HG03432 (cell line): ENCODE measurements around the gene TRIM17.

Source experiments
- ATAC-seq: cut with Tn5 transposase; IDR thresholded peaks from one replicate; pipeline ENCODE4 v1.9.1; 2021; ENCODE audit warnings: mild to moderate bottlenecking, moderate library complexity; ENCODE audit not compliant: unreplicated experiment

Gene TRIM17

DNA sequence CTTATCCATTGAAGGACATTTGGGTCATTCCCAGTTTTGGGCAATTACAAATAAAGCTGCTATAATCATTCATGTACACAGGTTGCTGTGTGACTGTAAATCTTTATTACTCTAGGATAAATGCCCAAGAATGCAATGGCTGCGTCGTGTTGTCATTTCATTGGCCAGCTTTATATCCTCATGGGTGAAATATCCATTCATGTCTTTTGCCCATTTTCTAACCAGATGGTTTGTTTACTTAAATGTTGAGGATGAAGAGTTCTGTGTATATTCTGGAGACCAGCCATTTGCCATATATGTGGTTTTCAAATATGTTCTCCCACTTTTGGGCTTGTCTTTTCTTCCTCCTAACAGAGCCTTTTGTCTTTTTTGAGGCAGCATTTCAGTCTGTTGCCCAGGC is 35.3 kb downstream of the TRIM17 start:
- no peak for ATAC-seq

DNA sequence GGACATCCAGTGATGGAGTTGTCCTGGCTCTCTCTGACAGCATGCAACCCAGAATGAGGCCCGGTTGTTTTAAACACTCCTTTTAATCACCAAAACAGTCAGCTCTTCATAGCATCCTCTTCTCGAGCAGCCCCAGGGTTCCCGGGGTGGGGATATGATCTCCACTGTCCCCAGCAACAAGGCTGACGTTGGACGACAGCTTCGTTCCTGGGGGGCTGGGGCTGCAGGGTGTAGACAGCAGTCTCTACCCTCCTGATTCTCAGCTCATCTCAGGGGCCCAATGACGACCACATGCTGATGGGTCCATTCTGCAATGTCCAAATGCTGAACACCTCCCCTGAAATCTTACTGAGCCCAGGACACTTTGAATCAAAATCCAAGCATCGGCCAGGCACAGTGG is 37.0 kb downstream of the TRIM17 start:
- no peak for ATAC-seq

DNA sequence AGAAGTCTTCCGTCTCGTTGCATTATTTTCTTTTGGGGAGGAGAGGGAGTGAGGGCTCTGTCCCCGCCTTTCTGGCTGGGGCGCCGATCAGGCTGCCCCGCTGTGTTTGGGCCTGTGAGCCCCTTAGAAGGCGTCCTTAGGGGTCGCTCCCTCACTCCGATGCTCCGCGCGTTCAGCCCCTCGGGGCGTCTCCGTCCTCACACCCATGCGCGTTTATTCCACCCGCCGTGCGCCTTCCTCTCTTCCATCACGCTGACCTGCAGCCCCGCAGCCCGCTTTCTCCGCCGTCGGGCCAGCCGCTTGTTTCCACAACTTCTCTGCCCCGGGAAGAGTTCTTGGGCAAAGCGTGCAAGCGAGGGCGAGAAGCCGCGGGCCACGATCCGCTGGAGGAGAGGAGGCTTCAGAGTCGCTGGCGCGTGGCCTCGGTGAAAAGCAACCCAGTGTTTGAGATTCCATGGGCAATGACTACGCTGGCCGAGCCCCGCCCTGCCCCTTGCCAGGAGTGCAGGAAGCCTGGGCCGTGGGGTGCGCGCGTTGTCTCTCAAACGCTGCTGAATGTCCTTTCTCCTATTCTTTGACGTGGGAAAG is 37.7 kb downstream of the TRIM17 start:
- ATAC-seq = no peak

DNA sequence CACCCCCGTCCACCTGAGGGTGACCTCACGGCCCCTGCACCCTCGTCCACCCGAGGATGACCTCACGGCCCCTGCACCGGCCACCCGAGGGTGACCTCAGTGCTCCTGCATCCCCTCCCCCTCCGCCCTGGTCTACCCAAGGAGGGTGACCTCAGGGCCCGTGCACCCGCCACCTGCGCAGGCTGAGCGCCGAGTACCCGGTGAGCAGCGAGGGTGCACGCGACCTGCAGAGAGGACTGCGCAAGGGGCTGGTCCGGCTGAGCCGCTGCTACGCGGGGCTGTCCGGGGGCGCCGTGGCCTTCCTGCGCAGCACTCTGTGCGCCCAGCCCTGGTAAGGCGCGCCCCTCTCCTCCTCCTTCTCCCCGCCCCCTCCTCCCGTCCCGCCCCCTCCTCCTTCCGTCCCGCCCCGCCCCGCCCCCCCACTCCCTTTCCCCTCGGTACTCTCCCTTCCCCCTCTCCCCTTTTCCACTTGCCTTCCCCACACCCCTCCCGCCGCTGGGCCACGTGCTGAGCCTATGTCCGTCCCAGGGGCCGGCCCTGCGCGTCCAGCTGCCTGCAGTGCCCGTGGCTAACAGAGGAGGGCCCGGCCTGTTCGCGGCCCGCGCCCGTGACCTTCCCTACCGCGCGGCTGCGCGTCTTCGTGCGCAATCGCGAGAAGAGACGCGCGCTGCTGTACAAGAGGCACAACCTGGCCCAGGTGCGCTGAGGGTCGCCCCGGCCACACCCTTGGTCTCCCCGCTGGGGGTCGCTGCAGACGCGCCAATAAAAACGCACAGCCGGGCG is 38.4 kb downstream of the TRIM17 start:
- no peak for ATAC-seq

DNA sequence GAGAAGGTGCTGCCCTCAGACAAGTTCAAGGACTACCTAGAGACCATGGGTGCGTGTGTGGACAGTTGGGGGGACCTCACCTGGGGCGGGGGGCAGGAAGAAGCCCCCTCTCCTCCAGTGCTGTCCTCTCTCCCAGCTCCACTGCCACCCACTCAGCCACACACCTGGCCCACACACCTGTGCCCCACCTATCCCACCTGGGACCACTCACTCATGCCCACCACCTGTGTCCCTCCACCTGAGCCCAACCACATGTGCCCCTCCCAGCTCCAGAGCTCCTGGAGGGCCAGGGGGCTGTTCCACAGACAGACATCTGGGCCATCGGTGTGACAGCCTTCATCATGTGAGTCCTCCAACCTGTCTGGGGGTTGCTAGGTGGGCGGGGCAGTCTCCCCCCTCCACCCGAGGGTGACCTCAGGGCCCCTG is 39.0 kb downstream of the TRIM17 start:
- no peak for ATAC-seq

DNA sequence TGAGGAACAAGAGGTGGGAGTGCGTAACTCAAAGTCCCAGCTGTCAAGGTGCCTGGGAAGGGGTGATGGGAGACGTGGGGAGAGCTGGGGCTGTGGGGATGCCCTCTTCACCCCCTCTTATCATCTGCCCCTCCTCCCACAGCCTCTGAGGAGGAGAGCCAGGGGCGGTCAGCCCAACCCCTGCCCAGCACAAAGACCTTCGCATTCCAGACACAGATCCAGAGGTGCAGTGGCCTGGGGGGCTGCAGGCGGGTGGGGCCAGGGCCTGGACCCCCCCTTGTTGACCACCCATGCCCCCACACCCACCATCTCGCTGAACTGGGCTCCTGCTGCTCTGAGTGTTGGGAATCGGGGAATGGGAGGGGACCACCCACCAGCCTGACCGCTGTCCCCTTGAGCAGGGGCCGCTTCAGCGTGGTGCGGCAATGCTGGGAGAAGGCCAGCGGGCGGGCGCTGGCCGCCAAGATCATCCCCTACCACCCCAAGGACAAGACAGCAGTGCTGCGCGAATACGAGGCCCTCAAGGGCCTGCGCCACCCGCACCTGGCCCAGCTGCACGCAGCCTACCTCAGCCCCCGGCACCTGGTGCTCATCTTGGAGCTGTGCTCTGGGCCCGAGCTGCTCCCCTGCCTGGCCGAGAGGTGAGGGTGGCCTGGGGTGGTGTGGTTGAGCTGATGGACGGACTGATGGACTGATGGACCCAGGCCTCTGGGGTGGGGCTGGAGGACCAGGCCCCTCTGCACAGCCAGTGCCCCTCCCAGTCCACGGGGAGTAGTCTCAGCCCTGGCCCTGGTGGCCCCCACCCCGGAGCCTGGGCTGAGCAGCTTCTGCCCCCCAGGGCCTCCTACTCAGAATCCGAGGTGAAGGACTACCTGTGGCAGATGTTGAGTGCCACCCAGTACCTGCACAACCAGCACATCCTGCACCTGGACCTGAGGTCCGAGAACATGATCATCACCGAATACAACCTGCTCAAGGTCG is 39.7 kb downstream of the TRIM17 start:
- no peak for ATAC-seq

DNA sequence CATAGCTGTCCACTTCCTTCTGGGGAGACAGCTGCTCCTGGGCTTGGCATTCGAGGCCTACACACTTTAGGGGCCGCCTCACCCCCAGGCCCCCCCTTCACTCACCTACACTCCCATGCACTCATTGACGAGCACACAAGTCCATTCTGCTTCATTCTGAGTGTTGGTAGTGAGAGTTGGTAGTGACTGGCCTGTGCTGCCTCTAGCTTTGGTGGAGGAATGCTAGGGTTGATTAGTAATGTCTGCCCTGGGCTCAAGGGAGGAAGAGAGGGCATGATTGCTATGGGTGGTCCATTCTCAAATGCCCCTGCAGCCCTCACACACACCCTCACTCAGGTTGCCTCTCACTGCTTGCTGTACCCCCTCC is 40.4 kb downstream of the TRIM17 start:
- ATAC-seq = no peak

DNA sequence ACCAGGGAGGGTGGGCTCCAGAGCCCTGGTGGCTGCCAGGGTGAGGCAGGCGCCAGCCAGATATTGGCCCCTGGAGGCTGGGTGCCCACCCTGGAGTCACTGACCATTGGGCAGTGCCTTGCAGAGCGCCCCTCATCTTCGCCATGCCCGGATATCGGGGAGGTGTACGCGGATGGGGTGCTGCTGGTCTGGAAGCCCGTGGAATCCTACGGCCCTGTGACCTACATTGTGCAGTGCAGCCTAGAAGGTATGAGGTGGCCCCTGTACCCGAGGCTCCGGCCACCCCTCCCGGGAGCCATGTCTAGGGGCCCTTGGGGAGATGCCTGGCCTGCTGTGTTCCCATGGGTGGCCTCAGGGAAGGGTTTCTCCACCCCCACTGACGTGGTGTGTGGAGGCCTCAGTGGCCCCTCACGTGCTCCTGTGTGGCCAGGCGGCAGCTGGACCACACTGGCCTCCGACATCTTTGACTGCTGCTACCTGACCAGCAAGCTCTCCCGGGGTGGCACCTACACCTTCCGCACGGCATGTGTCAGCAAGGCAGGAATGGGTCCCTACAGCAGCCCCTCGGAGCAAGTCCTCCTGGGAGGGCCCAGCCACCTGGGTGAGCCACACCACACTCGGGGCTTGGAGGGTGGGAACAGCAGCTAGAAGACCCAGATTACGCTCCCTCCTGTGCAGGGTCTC is 40.9 kb downstream of the TRIM17 start:
- no peak for ATAC-seq

DNA sequence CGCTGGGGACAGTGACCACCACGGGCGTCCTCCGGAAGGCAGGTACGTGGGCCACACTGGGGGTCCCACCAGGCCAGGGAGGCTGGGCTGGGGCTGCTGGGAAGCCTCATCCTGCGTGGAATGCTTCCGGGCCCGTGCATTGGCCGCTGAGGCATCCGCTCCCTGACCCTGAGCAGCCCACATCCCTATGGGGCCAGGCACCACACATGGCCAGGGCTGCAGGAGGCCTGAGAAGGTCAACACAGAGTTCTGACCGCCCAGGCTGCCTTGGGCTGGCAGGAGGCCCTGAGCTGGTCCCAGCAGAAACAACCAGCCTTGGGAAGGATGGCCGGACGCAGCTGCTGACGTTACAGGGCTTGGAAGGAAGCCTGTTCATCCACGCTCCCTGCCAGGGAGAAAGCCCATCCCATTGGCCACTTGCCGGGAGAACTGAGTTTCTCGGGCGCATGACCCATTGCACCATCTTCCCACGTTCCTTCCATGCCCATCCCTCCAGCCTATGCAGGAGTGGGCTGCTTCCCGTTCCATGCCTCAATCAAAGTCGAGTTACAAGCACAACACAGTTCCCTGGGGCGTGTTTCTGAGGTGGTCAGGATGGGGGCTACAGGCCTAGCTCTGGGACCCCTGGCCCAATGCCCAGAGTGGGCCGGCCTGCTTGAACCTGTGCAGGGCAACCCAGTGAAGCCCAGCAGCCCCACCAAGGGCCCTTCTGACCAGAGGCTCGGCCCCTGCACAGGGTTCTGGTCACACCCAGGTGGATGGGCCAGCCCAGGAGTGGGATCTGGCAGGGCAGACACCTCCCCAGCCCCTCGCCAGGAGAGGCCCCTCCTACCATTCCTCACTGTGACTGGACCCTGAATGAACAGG is 41.7 kb downstream of the TRIM17 start:
- no peak for ATAC-seq

DNA sequence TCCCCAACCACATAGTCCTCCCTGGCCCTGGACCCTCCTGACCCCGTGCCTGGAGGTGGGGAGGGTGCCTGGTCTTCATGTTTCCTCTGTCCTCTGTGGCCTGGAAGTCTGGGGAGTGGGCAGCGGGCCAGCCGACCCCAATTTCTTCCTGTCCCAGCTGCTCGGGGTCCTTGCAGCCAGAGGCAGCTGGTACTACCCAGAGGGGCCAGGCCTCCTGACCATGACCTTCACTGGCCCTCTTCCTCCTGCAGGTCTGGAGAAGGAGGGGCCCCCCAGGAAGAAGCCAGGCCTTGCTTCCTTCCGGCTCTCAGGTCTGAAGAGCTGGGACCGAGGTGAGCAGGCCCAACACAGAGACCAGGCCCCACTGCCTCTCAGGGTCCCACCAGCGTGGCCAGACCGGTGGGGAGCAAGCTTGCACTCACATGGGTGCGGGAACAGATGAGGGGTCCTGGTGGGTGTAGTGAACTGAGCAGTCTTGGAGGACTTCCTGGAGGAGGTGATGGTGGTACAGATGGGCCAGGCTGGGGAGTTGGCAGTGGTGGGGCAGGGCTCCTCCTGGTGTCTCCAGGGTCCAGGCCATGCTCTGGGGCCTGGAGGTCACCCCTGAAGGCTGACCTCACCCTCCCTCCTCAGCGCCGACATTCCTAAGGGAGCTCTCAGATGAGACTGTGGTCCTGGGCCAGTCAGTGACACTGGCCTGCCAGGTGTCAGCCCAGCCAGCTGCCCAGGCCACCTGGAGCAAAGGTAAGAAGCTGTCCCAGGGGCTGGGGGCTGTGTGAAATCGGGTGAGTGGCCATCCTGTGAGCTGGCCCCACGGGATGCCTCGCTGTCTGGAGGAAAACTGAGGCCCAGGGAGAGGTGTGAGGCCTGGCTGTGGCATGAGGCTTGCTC is 42.7 kb downstream of the TRIM17 start:
- ATAC-seq = no peak

DNA sequence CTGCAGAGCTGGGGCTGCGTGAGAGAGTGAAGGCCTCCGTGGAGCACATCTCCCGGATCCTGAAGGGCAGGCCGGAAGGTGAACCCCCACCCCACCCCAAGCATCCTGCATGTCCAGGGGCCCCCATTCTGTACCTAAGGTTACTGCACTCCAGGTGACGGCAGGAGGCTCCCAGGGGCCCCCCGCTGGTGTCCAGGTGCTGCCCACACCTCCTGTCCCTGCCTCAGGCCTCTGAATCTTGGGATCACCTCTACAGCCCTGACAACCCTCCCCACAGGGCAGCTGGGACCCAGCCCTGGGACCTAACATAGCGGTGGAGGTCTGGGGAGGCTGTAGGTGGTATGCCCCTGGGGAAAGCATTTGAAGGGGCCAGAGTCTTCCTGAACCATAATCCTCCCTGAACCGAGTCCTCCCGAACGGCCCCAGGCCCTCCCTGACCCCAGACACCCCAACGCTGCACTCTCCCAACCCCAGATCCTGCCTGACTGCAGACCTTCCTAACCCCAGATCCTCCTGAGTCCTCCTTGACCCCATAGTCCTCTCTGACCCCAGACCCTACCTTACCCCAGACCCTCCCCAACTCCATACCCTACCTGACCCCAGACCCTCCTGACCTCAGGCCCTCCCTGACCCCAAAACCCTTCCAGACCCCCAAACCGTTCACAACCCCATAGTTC is 43.5 kb downstream of the TRIM17 start:
- ATAC-seq = no peak

DNA sequence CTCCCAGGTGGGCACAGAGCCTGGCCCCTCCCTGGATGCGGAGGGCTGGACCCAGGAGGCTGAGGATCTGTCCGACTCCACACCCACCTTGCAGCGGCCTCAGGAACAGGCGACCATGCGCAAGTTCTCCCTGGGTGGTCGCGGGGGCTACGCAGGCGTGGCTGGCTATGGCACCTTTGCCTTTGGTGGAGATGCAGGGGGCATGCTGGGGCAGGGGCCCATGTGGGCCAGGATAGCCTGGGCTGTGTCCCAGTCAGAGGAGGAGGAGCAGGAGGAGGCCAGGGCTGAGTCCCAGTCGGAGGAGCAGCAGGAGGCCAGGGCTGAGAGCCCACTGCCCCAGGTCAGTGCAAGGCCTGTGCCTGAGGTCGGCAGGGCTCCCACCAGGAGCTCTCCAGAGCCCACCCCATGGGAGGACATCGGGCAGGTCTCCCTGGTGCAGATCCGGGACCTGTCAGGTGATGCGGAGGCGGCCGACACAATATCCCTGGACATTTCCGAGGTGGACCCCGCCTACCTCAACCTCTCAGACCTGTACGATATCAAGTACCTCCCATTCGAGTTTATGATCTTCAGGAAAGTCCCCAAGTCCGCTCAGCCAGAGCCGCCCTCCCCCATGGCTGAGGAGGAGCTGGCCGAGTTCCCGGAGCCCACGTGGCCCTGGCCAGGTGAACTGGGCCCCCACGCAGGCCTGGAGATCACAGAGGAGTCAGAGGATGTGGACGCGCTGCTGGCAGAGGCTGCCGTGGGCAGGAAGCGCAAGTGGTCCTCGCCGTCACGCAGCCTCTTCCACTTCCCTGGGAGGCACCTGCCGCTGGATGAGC is 44.3 kb downstream of the TRIM17 start:
- no peak for ATAC-seq

DNA sequence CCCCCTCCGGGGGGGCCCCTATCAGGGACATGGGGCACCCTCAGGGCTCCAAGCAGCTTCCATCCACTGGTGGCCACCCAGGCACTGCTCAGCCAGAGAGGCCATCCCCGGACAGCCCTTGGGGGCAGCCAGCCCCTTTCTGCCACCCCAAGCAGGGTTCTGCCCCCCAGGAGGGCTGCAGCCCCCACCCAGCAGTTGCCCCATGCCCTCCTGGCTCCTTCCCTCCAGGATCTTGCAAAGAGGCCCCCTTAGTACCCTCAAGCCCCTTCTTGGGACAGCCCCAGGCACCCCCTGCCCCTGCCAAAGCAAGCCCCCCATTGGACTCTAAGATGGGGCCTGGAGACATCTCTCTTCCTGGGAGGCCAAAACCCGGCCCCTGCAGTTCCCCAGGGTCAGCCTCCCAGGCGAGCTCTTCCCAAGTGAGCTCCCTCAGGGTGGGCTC is 44.9 kb downstream of the TRIM17 start:
- ATAC-seq = no peak

DNA sequence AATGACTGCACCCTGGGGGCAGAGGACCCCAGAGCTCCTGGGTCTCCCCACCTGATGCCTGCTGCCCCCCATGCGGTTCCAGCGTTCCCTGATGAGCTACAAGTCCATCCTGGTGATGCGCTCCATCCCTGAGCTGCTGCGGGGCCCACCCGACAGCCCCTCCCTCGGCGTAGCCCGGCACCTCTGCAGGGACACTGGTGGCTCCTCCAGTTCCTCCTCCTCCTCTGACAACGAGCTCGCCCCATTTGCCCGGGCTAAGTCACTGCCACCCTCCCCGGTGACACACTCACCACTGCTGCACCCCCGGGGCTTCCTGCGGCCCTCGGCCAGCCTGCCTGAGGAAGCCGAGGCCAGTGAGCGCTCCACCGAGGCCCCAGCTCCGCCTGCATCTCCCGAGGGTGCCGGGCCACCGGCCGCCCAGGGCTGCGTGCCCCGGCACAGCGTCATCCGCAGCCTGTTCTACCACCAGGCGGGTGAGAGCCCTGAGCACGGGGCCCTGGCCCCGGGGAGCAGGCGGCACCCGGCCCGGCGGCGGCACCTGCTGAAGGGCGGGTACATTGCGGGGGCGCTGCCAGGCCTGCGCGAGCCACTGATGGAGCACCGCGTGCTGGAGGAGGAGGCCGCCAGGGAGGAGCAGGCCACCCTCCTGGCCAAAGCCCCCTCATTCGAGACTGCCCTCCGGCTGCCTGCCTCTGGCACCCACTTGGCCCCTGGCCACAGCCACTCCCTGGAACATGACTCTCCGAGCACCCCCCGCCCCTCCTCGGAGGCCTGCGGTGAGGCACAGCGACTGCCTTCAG is 45.5 kb downstream of the TRIM17 start:
- no peak for ATAC-seq

DNA sequence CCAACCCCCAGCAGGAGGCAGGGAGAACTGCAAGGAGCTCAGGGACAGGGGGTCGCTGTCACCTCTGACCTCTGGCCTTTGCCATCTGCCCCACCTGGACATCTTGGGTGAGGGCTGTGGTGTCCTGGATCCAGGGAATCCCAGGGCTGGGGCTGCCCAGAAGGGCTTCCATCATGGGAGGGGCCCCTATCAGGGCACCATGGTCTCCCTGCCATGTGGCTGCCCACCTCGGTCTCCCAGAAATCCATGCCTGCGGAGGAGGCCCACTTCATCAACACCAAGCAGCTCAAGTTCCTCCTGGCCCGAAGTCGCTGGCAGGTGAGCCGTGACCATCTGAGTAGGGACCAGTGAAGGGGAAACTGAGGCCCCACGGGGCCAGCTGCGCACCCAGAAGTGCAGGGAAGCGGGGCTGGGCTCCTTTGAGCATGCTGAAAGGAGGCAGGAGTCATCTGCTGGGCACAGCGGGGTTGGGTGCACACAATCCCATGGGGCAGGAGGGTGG is 46.2 kb downstream of the TRIM17 start:
- no peak for ATAC-seq

DNA sequence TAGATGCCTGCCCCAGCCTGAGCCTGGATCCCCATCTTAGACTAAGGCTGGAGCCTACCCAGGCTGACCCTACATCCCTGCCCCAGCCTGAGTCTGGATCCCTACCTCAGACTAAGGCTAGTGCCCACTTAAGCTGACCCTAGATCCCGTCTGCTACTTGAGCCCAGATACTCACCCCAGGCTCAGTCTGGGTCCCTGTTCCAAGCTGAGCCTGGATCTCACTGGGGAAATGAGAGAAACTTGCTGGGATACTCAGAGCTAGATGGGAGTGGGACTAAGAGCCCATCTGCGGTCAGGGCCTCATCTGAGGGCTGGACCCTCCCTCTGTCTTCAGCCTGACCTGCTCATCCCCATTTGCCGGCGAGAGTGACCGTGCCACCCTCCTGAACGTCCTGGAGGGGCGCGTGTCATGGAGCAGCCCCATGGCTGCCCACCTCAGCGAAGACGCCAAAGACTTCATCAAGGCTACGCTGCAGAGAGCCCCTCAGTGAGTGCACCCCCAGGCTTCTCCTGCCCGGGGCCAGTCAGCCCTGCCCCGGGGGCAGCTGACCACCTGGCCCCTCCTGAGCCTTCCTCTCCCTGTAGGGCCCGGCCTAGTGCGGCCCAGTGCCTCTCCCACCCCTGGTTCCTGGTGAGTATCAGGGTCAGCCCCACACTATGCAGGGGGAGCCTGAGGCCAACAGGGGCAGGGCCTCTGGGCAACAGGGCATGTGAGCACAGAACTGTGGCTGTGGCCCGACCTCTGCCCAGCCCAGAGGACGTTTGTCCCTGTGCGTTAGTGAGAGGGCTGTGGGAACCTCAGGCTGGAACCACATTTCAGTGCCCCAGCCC is 46.8 kb downstream of the TRIM17 start:
- ATAC-seq = no peak
